ENCODE results near the gene ARHGAP6.

GRCh38 chrX:11429538-11430085 lies 236.1 kb downstream of the ARHGAP6 start:
- TF ChIP-seq, protein P1, sequence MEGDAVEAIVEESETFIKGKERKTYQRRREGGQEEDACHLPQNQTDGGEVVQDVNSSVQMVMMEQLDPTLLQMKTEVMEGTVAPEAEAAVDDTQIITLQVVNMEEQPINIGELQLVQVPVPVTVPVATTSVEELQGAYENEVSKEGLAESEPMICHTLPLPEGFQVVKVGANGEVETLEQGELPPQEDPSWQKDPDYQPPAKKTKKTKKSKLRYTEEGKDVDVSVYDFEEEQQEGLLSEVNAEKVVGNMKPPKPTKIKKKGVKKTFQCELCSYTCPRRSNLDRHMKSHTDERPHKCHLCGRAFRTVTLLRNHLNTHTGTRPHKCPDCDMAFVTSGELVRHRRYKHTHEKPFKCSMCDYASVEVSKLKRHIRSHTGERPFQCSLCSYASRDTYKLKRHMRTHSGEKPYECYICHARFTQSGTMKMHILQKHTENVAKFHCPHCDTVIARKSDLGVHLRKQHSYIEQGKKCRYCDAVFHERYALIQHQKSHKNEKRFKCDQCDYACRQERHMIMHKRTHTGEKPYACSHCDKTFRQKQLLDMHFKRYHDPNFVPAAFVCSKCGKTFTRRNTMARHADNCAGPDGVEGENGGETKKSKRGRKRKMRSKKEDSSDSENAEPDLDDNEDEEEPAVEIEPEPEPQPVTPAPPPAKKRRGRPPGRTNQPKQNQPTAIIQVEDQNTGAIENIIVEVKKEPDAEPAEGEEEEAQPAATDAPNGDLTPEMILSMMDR (IDR thresholded peaks at IDR 0.05) = no peak
- TF ChIP-seq EZH2 (IDR thresholded peaks at IDR 0.05) (no peak), EZH2phosphoT487 (IDR thresholded peaks at IDR 0.05) (no peak)

All from neural progenitor cell (in vitro differentiated cells).